Hematopoietic multipotent progenitor cell treated with erythropoietin and hydrocortisone succinate and interleukin-3 and kit ligand, for 17 days (in vitro differentiated cells): ENCODE results near the gene PCDHGB6.
"Not testable (repeated sequence)": the region's sequence is repeated elsewhere in the genome, so short reads cannot be mapped to it uniquely, and the experiment has no call there.

Experiments used
- DNase-seq: peaks from one replicate; pipeline ENCODE4 v3.0.0-alpha.2; 2015; ENCODE audit warnings: low spot score

Gene PCDHGB6

DNA sequence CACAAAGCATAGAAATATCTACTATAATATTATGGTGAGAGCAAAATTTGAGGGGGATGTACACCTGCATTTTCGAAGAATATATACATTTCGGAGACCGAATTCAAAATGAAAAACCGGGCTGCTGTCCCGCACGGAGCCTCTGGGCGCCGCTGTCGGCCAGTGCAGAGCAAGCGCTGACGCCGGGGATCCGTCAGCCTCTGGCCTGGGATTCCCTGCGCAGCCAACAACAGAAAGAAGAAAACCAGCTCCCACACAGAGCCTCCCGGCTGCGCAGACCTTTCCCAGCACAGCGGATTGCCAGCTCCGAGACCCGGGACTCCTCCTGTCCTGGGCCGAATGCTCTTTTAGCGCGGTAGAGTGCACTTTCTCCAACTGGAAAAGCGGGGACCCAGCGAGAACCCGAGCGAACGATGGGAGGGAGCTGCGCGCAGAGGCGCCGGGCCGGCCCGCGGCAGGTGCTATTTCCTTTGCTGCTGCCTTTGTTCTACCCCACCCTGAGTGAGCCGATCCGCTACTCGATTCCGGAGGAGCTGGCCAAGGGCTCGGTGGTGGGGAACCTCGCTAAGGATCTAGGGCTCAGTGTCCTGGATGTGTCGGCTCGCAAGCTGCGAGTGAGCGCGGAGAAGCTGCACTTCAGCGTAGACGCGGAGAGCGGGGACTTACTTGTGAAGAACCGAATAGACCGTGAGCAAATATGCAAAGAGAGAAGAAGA is at the start of gene PCDHGB6:
Gene PCDHGB6 (plus strand): TSS at position 232 of the 716 bp plus-strand sequence. CDS start 182 bp downstream, at position 414.
- DNase-seq, result peak; percentile 6

- DNase-seq, result no peak
These were observed 47.9 kb upstream of the PCDHGB6 start, which contains the start of gene PCDHGB2 for GRCh38 chr5:141359790-141360426. Gene PCDHGB2 (plus strand): TSS chr5:141359994. CDS start chr5:141360136, 142 bp downstream.

DNA sequence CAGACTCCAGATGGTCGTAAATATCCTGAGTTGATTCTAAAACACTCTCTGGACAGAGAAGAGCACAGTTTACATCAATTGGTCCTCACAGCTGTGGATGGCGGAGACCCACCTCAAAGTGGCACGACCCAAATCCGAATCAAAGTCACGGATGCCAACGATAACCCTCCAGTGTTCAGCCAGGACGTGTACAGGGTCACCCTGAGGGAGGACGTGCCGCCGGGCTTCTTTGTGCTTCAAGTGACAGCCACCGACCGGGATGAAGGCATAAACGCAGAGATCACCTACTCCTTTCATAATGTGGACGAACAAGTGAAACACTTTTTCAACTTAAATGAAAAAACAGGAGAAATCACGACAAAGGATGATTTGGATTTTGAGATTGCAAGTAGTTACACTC is 47.1 kb upstream of the PCDHGB6 start:
- no peak for DNase-seq

GRCh38 chr5:141362719-141363118 is 45.1 kb upstream of the PCDHGB6 start:
- DNase-seq, result no peak

- DNase-seq, result no peak
These were observed 43.7 kb upstream of the PCDHGB6 start, which contains the start of gene PCDHGA5 for GRCh38 chr5:141363952-141364660. Gene PCDHGA5 (plus strand): TSS chr5:141364162. CDS start chr5:141364331, 169 bp downstream.

DNA sequence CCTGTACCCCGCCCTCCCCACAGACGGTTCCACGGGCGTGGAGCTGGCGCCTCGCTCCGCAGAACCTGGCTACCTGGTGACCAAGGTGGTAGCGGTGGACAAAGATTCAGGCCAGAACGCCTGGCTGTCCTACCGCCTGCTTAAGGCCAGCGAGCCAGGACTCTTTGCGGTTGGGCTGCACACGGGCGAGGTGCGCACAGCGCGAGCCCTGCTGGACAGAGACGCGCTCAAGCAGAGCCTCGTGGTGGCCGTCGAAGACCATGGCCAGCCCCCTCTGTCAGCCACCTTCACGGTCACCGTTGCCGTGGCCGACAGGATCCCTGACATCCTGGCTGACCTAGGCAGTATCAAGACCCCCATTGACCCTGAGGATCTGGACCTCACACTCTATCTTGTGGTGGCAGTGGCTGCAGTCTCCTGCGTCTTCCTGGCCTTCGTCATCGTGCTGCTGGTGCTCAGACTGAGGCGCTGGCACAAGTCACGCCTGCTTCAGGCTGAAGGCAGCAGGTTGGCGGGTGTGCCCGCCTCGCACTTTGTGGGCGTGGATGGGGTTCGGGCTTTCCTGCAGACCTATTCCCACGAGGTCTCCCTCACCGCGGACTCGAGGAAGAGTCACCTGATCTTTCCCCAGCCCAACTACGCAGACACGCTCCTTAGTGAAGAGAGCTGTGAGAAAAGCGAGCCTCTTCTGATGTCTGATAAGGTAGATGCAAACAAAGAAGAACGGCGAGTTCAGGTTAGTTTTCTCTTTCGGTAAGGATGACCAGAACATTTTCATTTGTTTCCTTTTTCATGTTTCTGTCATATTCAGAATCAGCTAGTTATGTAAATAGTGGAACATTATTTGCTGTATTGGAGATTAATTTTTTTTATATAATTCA is 41.6 kb upstream of the PCDHGB6 start:
- DNase-seq, result no peak

DNA sequence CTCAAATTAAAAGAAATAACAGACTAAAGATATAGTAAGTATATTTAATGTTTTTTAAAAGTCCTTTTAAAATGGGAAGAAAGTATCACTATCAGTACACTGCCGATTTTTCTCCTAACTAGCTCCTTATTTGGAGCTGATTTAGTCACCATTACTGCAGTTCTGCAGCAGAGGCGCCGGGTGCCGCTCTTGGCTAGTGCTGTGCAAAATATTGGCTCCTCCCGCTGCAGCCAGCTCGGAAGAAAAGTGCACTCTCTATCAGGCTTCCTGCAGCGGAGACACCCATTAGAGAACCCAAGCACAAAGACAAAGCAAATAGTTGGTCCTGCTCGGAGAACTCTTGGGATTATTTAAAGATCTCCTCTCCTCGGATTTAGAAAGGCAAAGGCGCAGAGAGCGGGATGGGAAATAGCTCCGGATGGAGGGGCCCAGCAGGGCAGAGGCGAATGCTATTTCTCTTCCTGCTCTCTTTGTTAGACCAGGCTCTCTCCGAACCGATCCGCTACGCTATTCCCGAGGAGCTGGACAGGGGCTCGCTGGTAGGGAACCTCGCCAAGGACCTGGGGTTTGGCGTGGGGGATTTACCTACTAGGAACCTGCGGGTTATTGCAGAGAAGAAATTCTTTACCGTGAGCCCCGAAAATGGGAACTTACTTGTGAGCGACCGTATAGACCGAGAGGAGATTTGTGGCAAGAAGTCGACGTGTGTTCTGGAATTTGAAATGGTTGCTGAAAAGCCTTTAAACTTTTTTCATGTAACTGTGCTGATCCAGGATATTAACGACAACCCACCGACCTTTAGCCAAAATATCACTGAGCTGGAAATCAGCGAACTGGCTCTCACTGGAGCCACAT is 37.6 kb upstream of the PCDHGB6 start, which contains the start of gene PCDHGB3:
Gene PCDHGB3 (plus strand): TSS at position 249 of the 855 bp plus-strand sequence. CDS start 153 bp downstream, at position 402.
- no peak for DNase-seq

- DNase-seq, result no peak
These were observed 36.0 kb upstream of the PCDHGB6 start for GRCh38 chr5:141371572-141372475.

DNA sequence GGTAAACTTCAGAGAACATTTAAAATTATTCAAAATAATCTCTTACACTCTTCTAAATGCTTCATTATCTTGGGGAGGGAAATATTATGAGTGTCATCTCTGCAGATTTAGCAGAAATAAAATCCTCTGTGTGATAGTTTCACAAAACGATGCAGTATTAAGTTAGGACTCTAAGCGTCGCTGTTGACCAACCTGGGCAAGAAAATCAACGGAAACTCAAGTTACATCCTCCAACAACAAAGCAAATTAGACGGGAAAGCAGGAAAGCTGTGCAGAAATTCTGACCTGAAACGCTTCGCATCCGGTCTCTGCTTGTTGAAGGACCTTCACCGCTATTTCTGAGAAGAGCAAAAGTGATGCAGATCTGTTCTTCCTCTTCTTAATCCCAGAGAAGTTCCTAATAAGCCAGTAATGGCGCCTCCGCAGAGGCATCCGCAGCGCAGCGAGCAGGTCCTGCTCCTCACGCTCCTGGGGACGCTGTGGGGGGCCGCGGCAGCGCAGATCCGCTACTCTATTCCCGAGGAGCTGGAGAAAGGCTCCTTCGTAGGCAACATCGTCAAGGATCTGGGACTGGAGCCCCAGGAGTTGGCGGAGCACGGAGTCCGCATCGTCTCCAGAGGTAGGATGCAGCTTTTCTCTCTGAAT is 34.0 kb upstream of the PCDHGB6 start, which contains the start of gene PCDHGA6:
Gene PCDHGA6 (plus strand): TSS at position 219 of the 645 bp plus-strand sequence. CDS start 193 bp downstream, at position 412.
- no peak for DNase-seq

DNA sequence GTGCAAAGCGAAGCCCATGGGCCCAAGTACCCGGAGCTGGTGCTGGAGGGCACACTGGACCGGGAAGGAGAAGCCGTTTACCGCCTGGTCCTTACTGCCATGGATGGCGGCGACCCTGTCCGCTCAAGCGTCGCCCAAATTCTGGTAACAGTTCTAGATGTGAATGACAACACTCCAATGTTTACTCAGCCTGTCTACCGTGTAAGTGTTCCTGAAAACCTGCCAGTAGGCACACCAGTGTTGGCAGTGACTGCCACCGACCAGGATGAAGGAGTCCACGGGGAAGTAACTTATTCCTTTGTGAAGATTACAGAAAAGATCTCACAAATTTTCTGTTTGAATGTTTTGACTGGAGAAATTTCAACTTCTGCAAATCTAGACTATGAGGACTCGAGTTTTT is 33.2 kb upstream of the PCDHGB6 start:
- DNase-seq, result no peak

DNA sequence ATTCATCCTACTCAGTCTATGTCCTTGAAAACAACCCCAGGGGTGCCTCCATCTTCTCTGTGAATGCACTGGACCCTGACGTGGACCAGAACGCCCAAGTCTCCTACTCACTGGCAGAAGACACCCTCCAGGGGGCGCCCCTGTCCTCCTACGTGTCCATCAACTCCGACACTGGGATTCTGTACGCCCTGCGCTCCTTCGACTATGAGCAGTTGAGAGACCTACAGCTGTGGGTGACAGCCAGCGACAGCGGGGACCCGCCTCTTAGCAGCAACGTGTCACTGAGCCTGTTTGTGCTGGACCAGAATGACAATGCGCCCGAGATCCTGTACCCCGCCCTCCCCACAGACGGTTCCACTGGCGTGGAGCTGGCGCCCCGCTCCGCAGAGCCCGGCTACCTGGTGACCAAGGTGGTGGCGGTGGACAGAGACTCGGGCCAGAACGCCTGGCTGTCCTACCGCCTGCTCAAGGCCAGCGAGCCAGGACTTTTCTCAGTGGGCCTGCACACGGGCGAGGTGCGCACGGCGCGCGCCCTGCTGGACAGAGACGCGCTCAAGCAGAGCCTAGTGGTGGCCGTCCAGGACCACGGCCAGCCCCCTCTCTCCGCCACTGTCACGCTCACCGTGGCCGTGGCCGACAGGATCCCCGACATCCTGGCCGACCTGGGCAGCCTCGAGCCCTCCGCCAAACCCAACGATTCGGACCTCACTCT is 32.2 kb upstream of the PCDHGB6 start:
- DNase-seq, result not testable (repeated sequence)

DNA sequence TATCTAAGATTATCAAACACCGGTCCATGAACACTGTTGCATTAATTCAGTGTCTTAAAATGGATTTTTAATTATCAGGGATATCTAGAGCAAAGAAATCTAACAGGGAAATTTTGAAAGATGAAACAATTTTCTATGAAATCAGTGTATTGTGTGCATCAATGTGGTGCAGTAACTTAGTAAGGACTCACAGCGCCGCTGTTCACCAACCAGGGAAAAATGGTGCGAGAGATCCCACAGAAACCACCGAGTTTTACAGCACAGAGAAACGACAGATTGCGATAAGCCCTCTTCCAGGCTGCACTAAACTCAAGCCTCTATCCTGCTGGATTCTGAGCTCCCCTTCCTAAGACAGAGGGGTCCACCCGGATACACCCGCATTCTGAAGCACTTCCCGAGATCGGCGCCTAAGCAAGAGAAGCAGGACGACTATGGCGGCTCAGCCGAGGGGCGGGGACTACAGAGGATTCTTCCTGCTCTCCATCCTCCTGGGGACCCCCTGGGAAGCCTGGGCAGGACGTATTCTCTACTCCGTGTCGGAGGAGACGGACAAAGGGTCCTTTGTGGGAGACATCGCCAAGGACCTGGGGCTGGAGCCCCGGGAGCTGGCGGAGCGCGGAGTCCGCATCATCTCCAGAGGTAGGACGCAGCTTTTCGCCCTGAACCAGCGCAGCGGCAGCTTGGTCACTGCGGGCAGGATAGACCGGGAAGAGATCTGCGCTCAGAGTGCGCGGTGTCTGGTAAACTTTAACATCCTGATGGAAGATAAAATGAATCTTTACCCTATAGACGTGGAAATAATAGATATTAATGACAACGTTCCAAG is 25.1 kb upstream of the PCDHGB6 start, which contains the start of gene PCDHGA7:
Gene PCDHGA7 (plus strand): TSS at position 274 of the 826 bp plus-strand sequence. CDS start 158 bp downstream, at position 432.
- DNase-seq, result no peak

GRCh38 chr5:141383345-141383744 is 24.5 kb upstream of the PCDHGB6 start:
- no peak for DNase-seq

- no peak for DNase-seq
These were observed 23.2 kb upstream of the PCDHGB6 start for GRCh38 chr5:141384471-141385267.

DNA sequence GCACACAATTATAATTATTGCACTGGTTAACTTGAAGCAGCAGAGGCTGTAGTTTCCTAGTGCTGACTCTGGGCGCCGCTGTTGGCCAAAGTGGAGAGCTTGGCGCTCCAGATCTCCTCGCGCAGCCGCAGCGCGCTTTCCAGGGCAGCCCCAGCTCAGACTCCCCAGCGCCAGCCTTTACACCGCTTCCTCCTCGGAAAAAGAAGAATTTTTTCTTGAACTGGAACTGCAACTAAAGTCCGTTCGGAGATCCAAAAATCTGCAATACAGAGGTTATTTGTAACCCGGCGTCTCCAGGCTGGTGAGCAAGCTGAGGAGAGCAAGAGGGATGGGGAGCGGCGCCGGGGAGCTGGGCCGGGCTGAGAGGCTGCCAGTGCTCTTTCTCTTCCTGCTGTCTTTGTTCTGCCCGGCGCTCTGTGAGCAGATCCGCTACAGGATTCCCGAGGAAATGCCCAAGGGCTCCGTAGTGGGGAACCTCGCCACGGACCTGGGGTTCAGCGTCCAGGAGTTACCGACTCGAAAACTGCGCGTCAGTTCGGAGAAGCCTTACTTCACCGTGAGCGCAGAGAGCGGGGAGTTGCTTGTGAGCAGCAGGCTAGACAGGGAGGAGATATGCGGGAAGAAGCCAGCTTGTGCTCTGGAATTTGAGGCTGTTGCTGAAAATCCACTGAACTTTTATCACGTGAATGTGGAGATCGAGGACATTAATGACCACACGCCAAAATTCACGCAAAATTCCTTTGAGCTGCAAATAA is 20.1 kb upstream of the PCDHGB6 start, which contains the start of gene PCDHGB4:
Gene PCDHGB4 (plus strand): TSS at position 142 of the 755 bp plus-strand sequence. CDS start 187 bp downstream, at position 329.
- not testable (repeated sequence) for DNase-seq
